Femur (tissue), 1 donor: ENCODE results near the gene UBXN7.
"Not testable (repeated sequence)": the region's sequence is repeated elsewhere in the genome, so short reads cannot be mapped to it uniquely, and the experiment has no call there.

ENCODE experiments used
- DNase-seq: peaks from one replicate; pipeline ENCODE4 v3.0.0-alpha.2; 2017

The UBXN7 gene

GRCh38 chr3:196314597-196314996, 117.6 kb downstream of the UBXN7 start:
- no peak for DNase-seq

GRCh38 chr3:196314086-196314485, 118.1 kb downstream of the UBXN7 start:
- not testable (repeated sequence) for DNase-seq

- DNase-seq: not testable (repeated sequence)
These were observed 129.3 kb downstream of the UBXN7 start for GRCh38 chr3:196302960-196303359.

GRCh38 chr3:196302551-196302950, 129.7 kb downstream of the UBXN7 start:
- not testable (repeated sequence) for DNase-seq

GRCh38 chr3:196298521-196298920, 133.7 kb downstream of the UBXN7 start:
- DNase-seq: no peak
